Body of pancreas (tissue), 4 donors: ENCODE results near the gene RNASE11. TPM values are rescaled to one million over a fixed set of nuclear protein-coding genes. Genes with fewer than 3 reads are reported as not detected.
"Not testable (repeated sequence)": the region's sequence is repeated elsewhere in the genome, so short reads cannot be mapped to it uniquely, and the experiment has no call there.

Experiments
- ATAC-seq: fragments of 150-250 bp; one replicate; pipeline ENCODE4 v1.9.1; 2016
- DNase-seq, 4 donors: peaks; one replicate each; pipeline ENCODE4 v3.0.0-alpha.2; 2019
- H3K27ac ChIP-seq, 4 donors: fragments of 200-600 bp; sonication (generic); 1 replicate in 3 of 4; 2 replicates in 1 of 4; pipeline versions ENCODE4 v1.5.1 to v1.6.1; 2016 to 2019; ENCODE audit warnings: mild to moderate bottlenecking in 1 of 4, mixed read lengths in 1 of 4, moderate library complexity in 1 of 4
- H3K27me3 ChIP-seq, 2 donors: fragments of 200-600 bp; sonication (generic); one replicate each; pipeline ENCODE4 v1.6.0; 2016; ENCODE audit warnings: mild to moderate bottlenecking in 1 of 2
- H3K36me3 ChIP-seq, 2 donors: fragments of 200-600 bp; sonication (generic); replicated peaks in 1 of 2; 2 replicates each; pipeline ENCODE4 v1.5.1; 2016; ENCODE audit warnings: low read depth in 2 of 2; ENCODE audit not compliant: insufficient read depth in 1 of 2
- H3K4me1 ChIP-seq: fragments of 200-600 bp; sonication (generic); one replicate; pipeline ENCODE4 v1.6.0; 2016
- H3K4me3 ChIP-seq, 2 donors: fragments of 200-600 bp; sonication (generic); 1 replicate in 1 of 2; 2 replicates in 1 of 2; pipeline ENCODE4 v1.5.1; 2016 to 2019
- H3K9me3 ChIP-seq, 3 donors: fragments of 200-600 bp; sonication (generic); 1 replicate in 2 of 3; 2 replicates in 1 of 3; pipeline ENCODE4 v1.5.1; 2016
- POLR2A ChIP-seq, 3 donors: fragments of 450-650 bp; IDR thresholded peaks; one replicate each; pipeline ENCODE4 v1.6.1; 2016; ENCODE audit warnings: antibody characterized with exemption in 3 of 3, mild to moderate bottlenecking in 2 of 3
- WGBS, 2 donors: methylation state at CpG; one replicate each; pipeline ENCODE4 v1.1.5; 2017; 5-methylcytosine and 5-hydroxymethylcytosine counted together
- intact Hi-C: fragments of 100-400 bp; cut with DNase I; formaldehyde crosslinking; loops from one replicate; pipeline ENCODE4 v1.15.1; 2023
- total RNA-seq, 2 donors: library from RNA; depleted of rRNA; stranded (reverse); fragments of >200 nt; gene quantifications; one replicate each; pipeline ENCODE4 v1.1.0, GENCODE V29; 2016
- TF ChIP-seq, protein P1 (sequence below), 7 experiments: fragments of 450-650 bp in 4 of 7; fragments of 200-600 bp in 3 of 7; sonication (generic) in 3 of 7; IDR thresholded peaks; one replicate each; pipeline ENCODE4 v1.5.1; 2016 to 2019; ENCODE audit warnings: antibody characterized with exemption in 7 of 7

The RNASE11 gene
- total RNA-seq, 2 donors from 2014 or later, result not detected

DNA sequence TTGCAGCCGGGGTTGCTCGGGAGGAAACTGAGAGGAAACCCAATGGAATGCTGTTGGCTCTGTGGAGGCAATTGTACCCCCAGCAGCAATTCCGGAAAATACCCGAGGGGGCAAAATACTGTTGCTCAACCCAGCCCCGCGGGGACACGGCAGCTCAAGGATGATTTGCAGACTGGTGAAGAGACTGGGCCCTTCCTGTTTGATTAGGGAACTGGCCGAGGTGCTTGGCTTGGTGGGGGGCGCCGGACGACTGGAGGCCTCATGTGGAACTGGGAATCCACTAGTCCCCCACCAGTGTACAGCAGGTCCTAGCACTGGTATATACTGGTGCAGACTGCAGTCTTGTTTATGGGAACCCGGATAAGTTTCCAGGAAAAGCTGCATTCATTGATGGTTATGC lies 13.7 kb upstream of the RNASE11 start:
- H3K27me3 ChIP-seq, result no peaks in the 10 kb centered on the region
- no peak overlapping the region for H3K27ac ChIP-seq
- TF ChIP-seq POLR2A (IDR thresholded peaks at IDR 0.05), result no peak
- TF ChIP-seq, protein P1, sequence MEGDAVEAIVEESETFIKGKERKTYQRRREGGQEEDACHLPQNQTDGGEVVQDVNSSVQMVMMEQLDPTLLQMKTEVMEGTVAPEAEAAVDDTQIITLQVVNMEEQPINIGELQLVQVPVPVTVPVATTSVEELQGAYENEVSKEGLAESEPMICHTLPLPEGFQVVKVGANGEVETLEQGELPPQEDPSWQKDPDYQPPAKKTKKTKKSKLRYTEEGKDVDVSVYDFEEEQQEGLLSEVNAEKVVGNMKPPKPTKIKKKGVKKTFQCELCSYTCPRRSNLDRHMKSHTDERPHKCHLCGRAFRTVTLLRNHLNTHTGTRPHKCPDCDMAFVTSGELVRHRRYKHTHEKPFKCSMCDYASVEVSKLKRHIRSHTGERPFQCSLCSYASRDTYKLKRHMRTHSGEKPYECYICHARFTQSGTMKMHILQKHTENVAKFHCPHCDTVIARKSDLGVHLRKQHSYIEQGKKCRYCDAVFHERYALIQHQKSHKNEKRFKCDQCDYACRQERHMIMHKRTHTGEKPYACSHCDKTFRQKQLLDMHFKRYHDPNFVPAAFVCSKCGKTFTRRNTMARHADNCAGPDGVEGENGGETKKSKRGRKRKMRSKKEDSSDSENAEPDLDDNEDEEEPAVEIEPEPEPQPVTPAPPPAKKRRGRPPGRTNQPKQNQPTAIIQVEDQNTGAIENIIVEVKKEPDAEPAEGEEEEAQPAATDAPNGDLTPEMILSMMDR (IDR thresholded peaks at IDR 0.05), result no peak
- H3K36me3 ChIP-seq, result no peaks in the 10 kb centered on the region
- H3K4me1 ChIP-seq, result no peaks in the 10 kb centered on the region
- H3K4me3 ChIP-seq, result no peak overlapping the region
- ATAC-seq (no peak), DNase-seq (no peak)
- WGBS, 2 donors, result 72% methylated on average over 12 of the region's 12 CpGs
- intact Hi-C loops, result loop anchor here (10.0 kb wide), 1 partner anchor 137 kb away; the partner anchor contains the start of genes PIP4P1 and PNP
- H3K9me3 ChIP-seq, result no peaks in the 10 kb centered on the region

DNA sequence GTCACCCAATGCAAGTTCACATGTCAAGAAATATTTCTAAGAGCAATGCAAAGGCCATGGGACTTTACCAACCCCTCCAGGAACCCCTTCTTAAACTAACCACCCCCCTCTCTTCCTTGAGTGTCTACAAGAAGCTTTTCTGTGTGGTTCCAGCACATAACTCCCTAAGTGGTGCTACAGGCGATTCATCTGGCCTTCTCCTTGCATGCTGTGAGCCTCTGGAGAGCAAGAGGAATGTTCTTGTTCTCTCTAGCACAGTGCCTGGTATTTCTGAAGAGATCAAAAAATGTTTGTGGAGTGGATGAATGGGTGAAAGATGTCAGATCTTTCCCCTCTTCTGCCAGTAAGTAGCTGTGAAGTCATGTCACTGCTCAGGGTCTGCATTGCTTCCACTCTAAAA lies 9.3 kb upstream of the RNASE11 start:
- H3K9me3 ChIP-seq, result no peaks in the 10 kb centered on the region
- H3K4me1 ChIP-seq, result no peaks in the 10 kb centered on the region
- TF ChIP-seq POLR2A (IDR thresholded peaks at IDR 0.05), result no peak
- TF ChIP-seq, protein P1 (IDR thresholded peaks at IDR 0.05), result no peak
- 81 to 93% methylated on average over 1 of the region's 1 CpG for WGBS, 2 donors
- H3K27ac ChIP-seq, result no peak overlapping the region
- no peak overlapping the region for H3K4me3 ChIP-seq
- DNase-seq, result no peak
- no peaks in the 10 kb centered on the region for H3K36me3 ChIP-seq
- H3K27me3 ChIP-seq, result no peaks in the 10 kb centered on the region
- ATAC-seq, result no peak
- intact Hi-C loops, result no loop called here

DNA sequence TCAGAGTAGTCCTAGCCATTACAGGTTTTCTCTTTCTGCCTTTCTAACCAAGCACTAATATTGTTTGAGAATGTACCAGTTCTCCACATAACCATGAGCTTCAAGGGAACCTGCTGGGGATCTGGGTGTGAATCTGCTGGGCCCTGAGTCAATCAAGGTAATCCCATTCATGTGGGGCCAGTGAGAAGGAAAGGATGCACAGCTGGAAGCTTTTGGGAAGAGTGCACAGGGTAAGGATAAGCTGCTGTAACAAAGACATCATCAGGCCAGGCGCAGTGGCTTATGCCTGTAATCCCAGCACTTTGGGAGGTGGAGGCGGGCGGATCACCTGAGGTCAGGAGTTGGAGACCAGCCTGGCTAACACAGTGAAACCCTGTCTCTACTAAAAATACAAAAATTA lies 7.9 kb upstream of the RNASE11 start:
- intact Hi-C loops, H3K27me3 ChIP-seq, H3K4me1 ChIP-seq, DNase-seq, ATAC-seq, H3K9me3 ChIP-seq, H3K36me3 ChIP-seq, H3K27ac ChIP-seq, H3K4me3 ChIP-seq: not testable (repeated sequence)
- WGBS, 2 donors, result 97 to 98% methylated on average over 3 of the region's 3 CpGs

DNA sequence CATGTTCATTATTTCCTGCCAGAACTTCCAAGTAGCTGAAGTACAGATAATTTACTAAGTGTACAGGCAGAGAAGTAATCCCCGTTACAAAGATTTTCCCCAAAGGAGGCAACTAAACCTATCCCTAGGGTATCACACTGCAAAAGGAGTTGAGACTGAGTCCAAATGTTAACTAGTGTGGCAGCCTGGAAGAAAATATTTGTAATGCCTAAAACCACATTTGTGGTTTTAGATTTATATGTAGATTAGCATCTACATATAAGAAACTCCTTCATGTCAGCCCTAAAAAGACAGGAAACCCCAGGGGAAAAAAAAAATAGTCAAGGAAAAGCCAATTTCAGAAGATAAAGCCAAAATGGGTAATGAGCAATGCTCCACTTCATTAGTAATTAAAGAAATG lies 4.8 kb upstream of the RNASE11 start:
- TF ChIP-seq POLR2A (IDR thresholded peaks at IDR 0.05), result no peak
- TF ChIP-seq, protein P1 (IDR thresholded peaks at IDR 0.05), result no peak
- Histone ChIP-seq H3K27ac (no peak overlapping the region), H3K4me3 (no peak overlapping the region), H3K4me1 (no peaks in the 10 kb centered on the region), H3K9me3 (no peaks in the 10 kb centered on the region), H3K36me3 (no peaks in the 10 kb centered on the region), H3K27me3 (no peaks in the 10 kb centered on the region)
- ATAC-seq (no peak), DNase-seq (no peak)
- intact Hi-C loops, result no loop called here
- 64 to 90% methylated on average over 1 of the region's 1 CpG for WGBS, 2 donors

DNA sequence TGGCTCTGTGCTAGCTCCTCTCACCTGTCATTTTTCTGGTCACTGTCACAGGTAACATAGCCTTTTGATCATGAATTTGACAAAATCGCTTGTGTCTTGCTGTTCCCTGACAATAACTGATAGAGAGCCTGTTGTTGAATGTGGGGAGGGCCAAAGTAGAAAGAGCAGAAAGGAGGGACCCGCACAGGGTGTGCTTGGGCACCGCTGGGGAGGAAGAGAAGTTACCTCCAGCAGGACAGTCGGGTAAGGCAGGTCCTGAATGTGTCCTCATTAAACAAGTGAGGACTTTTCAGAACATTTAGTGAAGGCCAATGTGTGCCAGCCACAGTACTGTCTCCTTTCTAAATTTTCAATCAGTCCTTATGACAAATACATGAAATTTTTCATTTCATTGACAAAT lies 3.4 kb upstream of the RNASE11 start, which contains the start of gene RNASE12:
Gene RNASE12, minus strand, starts transcription at position 142 of the 400 bp plus-strand sequence. CDS start 653 bp downstream, outside the sequence.
- no peaks in the 10 kb centered on the region for H3K27me3 ChIP-seq
- no peak for DNase-seq
- intact Hi-C loops, result no loop called here
- no peaks in the 10 kb centered on the region for H3K9me3 ChIP-seq
- 60 to 67% methylated on average over 4 of the region's 4 CpGs for WGBS, 2 donors
- no peak within 1 kb of the TSS for H3K27ac ChIP-seq
- H3K36me3 ChIP-seq, result no peaks in the 10 kb centered on the region
- TF ChIP-seq POLR2A (IDR thresholded peaks at IDR 0.05), result no peak
- TF ChIP-seq, protein P1 (IDR thresholded peaks at IDR 0.05), result no peak
- no peaks in the 10 kb centered on the region for H3K4me1 ChIP-seq
- no peak for ATAC-seq
- H3K4me3 ChIP-seq, result no peak within 1 kb of the TSS
